A204.1 (cell line): ENCODE results near the gene AK9.

ENCODE experiments used
- FAIRE-seq: peaks from 2 replicates; lab custom pipeline; 2012; peaks lifted over from hg19 to GRCh38; lab: Jason Lieb, UNC

AK9 gene

GRCh38 chr6:109510358-109510757, 180.6 kb downstream of the AK9 start:
- FAIRE-seq: no peak

GRCh38 chr6:109508166-109508860, 182.7 kb downstream of the AK9 start:
- FAIRE-seq: no peak

GRCh38 chr6:109507490-109508072, 183.4 kb downstream of the AK9 start:
- no peak for FAIRE-seq

- no peak for FAIRE-seq
Observed at GRCh38 chr6:109506841-109507240, 184.2 kb downstream of the AK9 start.

- FAIRE-seq: no peak
Observed at GRCh38 chr6:109506314-109506713, 184.7 kb downstream of the AK9 start.

GRCh38 chr6:109503327-109504224, 187.4 kb downstream of the AK9 start:
- no peak for FAIRE-seq

GRCh38 chr6:109498936-109499335, 192.1 kb downstream of the AK9 start:
- FAIRE-seq: no peak

GRCh38 chr6:109498052-109498451, 192.9 kb downstream of the AK9 start:
- FAIRE-seq: no peak

GRCh38 chr6:109496036-109496772, 194.8 kb downstream of the AK9 start:
- no peak for FAIRE-seq

- FAIRE-seq: no peak
Observed at GRCh38 chr6:109493865-109494264, 197.1 kb downstream of the AK9 start.

GRCh38 chr6:109491207-109491938, 199.6 kb downstream of the AK9 start:
- no peak for FAIRE-seq

- no peak for FAIRE-seq
Observed at GRCh38 chr6:109490713-109491112, 200.3 kb downstream of the AK9 start.

- no peak for FAIRE-seq
Observed at GRCh38 chr6:109488001-109488400, 203.0 kb downstream of the AK9 start.

GRCh38 chr6:109486068-109486467, 204.9 kb downstream of the AK9 start:
- no peak for FAIRE-seq

- no peak for FAIRE-seq
Observed at GRCh38 chr6:109485266-109485935, 205.6 kb downstream of the AK9 start.

- no peak for FAIRE-seq
Observed at GRCh38 chr6:109484122-109484521, 206.9 kb downstream of the AK9 start.

- FAIRE-seq: no peak
Observed at GRCh38 chr6:109483735-109484057, 207.3 kb downstream of the AK9 start.

- no peak for FAIRE-seq
Observed at GRCh38 chr6:109482905-109483734, 207.9 kb downstream of the AK9 start, which contains the start of gene ZBTB24. Gene ZBTB24 (minus strand): TSS chr6:109483219. CDS start chr6:109482026, 1,193 bp downstream.

- FAIRE-seq: no peak
Observed at GRCh38 chr6:109480993-109481480, 210.0 kb downstream of the AK9 start.
